ENCODE data around the gene STAC.

DNA sequence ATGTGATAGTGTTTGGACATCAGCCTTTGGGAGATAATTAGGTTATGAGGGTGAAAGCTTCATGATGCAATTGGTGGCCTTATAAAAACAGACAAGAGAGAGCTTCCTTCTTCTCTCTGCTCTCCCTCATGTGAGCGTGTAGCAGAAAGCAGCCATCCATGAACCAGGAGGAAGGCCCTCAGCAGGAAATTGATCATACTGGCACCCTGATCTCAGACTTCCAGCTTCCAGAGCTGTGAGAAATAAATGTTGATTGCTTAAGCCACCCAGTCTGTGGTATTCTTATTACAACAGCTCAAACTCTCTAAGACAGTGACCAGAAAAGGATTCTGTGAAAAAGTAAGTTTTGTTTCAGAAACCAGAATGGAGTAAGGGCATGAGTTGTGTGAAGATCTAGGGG is 13.3 kb downstream of the STAC start:
- TF ChIP-seq, protein P1, sequence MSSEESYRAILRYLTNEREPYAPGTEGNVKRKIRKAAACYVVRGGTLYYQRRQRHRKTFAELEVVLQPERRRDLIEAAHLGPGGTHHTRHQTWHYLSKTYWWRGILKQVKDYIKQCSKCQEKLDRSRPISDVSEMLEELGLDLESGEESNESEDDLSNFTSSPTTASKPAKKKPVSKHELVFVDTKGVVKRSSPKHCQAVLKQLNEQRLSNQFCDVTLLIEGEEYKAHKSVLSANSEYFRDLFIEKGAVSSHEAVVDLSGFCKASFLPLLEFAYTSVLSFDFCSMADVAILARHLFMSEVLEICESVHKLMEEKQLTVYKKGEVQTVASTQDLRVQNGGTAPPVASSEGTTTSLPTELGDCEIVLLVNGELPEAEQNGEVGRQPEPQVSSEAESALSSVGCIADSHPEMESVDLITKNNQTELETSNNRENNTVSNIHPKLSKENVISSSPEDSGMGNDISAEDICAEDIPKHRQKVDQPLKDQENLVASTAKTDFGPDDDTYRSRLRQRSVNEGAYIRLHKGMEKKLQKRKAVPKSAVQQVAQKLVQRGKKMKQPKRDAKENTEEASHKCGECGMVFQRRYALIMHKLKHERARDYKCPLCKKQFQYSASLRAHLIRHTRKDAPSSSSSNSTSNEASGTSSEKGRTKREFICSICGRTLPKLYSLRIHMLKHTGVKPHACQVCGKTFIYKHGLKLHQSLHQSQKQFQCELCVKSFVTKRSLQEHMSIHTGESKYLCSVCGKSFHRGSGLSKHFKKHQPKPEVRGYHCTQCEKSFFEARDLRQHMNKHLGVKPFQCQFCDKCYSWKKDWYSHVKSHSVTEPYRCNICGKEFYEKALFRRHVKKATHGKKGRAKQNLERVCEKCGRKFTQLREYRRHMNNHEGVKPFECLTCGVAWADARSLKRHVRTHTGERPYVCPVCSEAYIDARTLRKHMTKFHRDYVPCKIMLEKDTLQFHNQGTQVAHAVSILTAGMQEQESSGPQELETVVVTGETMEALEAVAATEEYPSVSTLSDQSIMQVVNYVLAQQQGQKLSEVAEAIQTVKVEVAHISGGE (CRISPR knock-in tag; IDR thresholded peaks at IDR 0.05): no peak
- TF ChIP-seq RAD21 (IDR thresholded peaks at IDR 0.05; ENCODE audit: insufficient read depth, low read depth, low read length): no peak
- TF ChIP-seq, protein P2, sequence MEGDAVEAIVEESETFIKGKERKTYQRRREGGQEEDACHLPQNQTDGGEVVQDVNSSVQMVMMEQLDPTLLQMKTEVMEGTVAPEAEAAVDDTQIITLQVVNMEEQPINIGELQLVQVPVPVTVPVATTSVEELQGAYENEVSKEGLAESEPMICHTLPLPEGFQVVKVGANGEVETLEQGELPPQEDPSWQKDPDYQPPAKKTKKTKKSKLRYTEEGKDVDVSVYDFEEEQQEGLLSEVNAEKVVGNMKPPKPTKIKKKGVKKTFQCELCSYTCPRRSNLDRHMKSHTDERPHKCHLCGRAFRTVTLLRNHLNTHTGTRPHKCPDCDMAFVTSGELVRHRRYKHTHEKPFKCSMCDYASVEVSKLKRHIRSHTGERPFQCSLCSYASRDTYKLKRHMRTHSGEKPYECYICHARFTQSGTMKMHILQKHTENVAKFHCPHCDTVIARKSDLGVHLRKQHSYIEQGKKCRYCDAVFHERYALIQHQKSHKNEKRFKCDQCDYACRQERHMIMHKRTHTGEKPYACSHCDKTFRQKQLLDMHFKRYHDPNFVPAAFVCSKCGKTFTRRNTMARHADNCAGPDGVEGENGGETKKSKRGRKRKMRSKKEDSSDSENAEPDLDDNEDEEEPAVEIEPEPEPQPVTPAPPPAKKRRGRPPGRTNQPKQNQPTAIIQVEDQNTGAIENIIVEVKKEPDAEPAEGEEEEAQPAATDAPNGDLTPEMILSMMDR (IDR thresholded peaks at IDR 0.05 in 2 of 3, conservative IDR thresholded peaks at IDR 0.05 in 1 of 3; ENCODE audit: control insufficient read depth in 2 of 3, extremely low read depth in 1 of 3, insufficient read depth in 1 of 3, low read depth in 3 of 3, low read length in 3 of 3): no peak
- TF ChIP-seq POLR2A (IDR thresholded peaks at IDR 0.05; ENCODE audit: low read depth, low read length): no peak
- TF ChIP-seq MEF2A (IDR thresholded peaks at IDR 0.05; ENCODE audit: insufficient read depth, low read depth, low read length): no peak
- TF ChIP-seq NR2C1 (IDR thresholded peaks at IDR 0.05): no peak
- TF ChIP-seq POU2F2 (IDR thresholded peaks at IDR 0.05; ENCODE audit: borderline replicate concordance, low read depth, low read length): no peak
- TF ChIP-seq BHLHE40 (IDR thresholded peaks at IDR 0.05; ENCODE audit: borderline replicate concordance in 1 of 2, low read depth in 2 of 2, low read length in 1 of 2): no peak
- TF ChIP-seq SMC3 (IDR thresholded peaks at IDR 0.05; ENCODE audit: borderline replicate concordance, low read length): no peak
- no peak for TF ChIP-seq POLR2AphosphoS5 (IDR thresholded peaks at IDR 0.05; ENCODE audit: low read length)
- TF ChIP-seq, protein P3, sequence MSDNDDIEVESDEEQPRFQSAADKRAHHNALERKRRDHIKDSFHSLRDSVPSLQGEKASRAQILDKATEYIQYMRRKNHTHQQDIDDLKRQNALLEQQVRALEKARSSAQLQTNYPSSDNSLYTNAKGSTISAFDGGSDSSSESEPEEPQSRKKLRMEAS (IDR thresholded peaks at IDR 0.05; ENCODE audit: low read depth, low read length): no peak
- TF ChIP-seq EZH2 (IDR thresholded peaks at IDR 0.05; ENCODE audit: borderline replicate concordance, control insufficient read depth, low read depth, low read length): no peak
- TF ChIP-seq RAD51 (IDR thresholded peaks at IDR 0.05): no peak
